ENCODE data around the gene RHOF. TPM values are rescaled to one million over a fixed set of nuclear protein-coding genes. Genes with fewer than 3 reads are reported as not detected.
"Not testable (repeated sequence)": the region's sequence is repeated elsewhere in the genome, so short reads cannot be mapped to it uniquely, and the experiment has no call there.

Gene RHOF
- total RNA-seq, 1 donor from 2014 or later = 41.0 TPM

DNA sequence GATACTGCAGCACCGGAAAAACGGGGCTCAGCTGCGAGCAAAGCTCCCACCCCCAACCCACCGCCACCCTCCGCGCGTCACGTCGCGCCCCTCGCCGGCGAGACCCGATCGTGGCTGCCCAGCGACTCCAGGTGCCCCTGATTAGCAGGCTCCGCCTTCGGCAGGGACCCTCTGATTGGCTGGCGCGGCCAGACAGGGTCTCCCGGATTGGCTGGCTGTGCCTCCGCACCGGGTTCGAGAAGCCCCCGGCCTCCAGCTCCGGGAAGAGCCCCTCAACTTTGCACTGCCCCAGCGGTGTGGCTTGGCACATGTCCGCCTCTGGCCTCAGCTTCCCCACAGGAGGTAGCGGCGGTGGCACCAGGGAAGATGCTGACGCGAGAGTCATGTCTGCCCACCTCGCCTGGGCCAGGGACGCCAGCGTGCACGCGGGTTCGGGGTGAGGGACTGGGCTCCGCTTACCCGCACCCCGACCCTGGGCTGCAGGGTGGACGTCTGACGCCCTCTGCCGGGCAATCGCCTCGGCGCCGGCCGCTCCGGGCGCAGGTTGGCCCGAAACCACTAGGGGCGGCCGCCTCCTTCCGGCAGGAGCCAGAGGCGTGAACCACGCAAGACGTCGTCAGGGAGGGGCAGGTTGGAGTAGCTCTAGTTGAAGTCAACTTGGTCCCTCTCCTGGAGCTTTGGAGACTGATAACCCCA, 498 bp upstream of the RHOF start:
- H3K4me3 ChIP-seq = peak overlapping the region; percentile 66
- peak overlapping the region; percentile 80 for H3K27ac ChIP-seq
- ATAC-seq = peak; percentile 85
- intact Hi-C loops (cut with DNase I) = no loop called here
- no peaks in the 10 kb centered on the region for H3K9me3 ChIP-seq
- DNase-seq = peak; percentile 97
- H3K36me3 ChIP-seq = peaks cover 17% of the 10 kb centered on the region
- H3K4me1 ChIP-seq = peaks cover 86% of the 10 kb centered on the region
- no peaks in the 10 kb centered on the region for H3K27me3 ChIP-seq
- TF ChIP-seq, protein P1, sequence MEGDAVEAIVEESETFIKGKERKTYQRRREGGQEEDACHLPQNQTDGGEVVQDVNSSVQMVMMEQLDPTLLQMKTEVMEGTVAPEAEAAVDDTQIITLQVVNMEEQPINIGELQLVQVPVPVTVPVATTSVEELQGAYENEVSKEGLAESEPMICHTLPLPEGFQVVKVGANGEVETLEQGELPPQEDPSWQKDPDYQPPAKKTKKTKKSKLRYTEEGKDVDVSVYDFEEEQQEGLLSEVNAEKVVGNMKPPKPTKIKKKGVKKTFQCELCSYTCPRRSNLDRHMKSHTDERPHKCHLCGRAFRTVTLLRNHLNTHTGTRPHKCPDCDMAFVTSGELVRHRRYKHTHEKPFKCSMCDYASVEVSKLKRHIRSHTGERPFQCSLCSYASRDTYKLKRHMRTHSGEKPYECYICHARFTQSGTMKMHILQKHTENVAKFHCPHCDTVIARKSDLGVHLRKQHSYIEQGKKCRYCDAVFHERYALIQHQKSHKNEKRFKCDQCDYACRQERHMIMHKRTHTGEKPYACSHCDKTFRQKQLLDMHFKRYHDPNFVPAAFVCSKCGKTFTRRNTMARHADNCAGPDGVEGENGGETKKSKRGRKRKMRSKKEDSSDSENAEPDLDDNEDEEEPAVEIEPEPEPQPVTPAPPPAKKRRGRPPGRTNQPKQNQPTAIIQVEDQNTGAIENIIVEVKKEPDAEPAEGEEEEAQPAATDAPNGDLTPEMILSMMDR (IDR thresholded peaks at IDR 0.05) = peak; percentile 99

DNA sequence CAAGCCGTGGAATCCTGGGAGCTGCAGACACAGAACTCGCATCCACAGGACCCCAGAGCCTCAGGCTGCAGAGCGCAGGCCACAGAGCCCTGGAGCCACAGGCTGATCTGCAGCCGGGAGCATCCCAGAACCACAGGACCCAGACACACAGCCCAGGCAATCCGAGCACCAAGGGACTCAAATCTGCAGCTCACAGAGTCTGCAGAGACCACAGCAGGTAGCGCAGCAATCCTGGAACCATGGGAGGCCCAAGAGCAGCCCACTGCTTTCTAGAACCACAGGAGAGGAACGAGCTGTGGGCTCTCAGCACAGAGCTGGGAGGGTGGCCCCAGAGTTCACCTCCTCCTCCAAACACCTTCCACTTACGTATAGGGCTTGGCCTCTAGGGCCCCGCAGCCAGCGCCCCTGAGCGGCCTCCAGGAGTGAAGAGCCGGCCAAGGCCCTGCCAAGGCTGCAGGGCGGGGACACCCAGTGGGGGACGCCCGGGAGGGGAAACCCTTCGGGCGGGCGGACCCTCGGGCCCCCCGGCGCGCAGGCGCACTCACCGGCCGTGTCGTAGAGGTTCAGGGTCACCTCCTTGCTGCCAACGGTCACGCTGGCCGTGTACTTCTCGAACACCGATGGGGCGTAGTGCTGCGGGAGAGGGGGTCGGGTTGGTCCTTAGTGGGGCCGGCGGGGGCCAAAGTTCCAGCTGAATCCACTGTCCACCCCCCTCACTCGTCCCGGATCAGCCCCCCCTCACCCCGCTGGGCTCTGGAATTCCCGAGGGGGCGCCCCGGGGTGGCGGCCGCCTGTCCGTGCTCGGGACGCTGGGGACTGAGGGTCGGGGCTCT, 665 bp downstream of the RHOF start:
- DNase-seq (peak; percentile 84), ATAC-seq (peak; percentile 15)
- Histone ChIP-seq H3K27me3 (no peaks in the 10 kb centered on the region), H3K9me3 (no peaks in the 10 kb centered on the region), H3K4me3 (peak overlapping the region; percentile 66), H3K4me1 (peaks cover 84% of the 10 kb centered on the region), H3K27ac (peak overlapping the region; percentile 80), H3K36me3 (peaks cover 17% of the 10 kb centered on the region)
- intact Hi-C loops (cut with DNase I) = no loop called here
- TF ChIP-seq, protein P1 (IDR thresholded peaks at IDR 0.05) = no peak

DNA sequence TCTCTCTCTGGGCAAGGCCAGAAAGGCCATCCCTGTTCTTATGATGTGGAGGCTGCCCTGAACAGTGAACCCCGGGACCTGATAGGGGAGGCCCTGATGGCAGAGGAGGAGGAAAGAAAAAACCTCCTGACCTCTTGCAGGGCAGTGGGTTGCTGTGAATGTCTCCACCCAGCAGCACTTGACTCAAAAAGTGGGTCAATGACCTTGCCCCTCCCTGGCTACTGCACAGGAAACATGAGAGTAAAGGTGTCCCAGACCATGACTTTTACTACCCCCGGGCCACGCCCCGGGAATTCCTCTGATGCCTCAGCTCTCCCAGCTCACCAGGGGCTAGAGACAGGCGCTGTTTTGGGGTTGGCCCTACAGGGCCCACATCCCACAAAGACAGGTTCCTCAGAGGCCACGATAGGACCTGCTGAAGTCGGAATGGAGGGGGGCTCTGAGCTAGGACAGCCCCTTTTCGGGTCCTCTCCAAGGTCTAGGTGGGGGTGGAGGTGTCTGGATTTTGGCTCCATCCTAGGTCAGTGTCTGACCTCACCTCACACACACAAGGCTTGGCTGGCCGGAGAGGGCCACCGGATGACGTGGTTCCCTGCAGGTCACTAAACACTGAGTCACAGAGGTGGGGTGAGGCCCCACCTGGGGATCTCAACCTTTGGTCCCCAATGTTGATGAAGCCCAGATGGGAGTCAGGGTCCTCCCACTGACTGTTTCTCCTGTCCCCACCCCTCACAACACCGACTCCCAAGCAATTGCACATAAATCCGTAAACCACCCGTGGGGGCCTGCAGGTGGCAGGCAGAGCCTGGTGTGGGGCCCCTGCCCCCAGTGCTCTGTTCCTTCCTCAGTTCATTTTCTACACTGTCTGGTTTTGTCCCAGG, 1.6 kb downstream of the RHOF start:
- peak overlapping the region; percentile 80 for H3K27ac ChIP-seq

DNA sequence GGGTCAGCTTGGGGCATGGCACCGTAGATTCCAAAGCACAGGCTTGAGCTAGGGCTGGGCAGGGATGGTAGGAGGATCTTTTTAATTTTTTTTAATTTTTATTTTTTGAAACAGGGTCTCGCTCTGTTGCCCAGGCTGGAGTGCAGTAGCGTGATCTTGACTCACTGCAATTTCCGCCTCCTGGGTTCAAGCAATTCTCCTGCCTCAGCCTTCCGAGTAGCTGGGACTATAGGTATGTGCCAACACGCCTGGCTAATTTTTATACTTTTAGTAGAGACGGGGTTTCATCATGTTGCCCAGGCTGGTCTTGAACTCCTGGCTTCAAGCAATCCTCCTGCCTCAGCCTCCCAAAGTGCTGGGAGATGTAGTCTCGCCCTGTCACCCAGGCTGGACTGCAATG, 2.7 kb downstream of the RHOF start:
- H3K4me3 ChIP-seq; H3K9me3 ChIP-seq; H3K36me3 ChIP-seq; DNase-seq; intact Hi-C loops (cut with DNase I); ATAC-seq; H3K27me3 ChIP-seq: not testable (repeated sequence)
- peak overlapping the region; percentile 85 for H3K27ac ChIP-seq
- H3K4me1 ChIP-seq = peaks cover 74% of the 10 kb centered on the region

More for the DNA sequence above, 1.6 kb downstream of the RHOF start:
- TF ChIP-seq, protein P1 (IDR thresholded peaks at IDR 0.05) = no peak
- Histone ChIP-seq H3K4me3 (peak overlapping the region; percentile 66), H3K9me3 (no peaks in the 10 kb centered on the region), H3K36me3 (peaks cover 17% of the 10 kb centered on the region), H3K27me3 (no peaks in the 10 kb centered on the region), H3K4me1 (peaks cover 78% of the 10 kb centered on the region)
- DNase-seq (peak; percentile 69), ATAC-seq (no peak)
- intact Hi-C loops (cut with DNase I) = no loop called here

DNA sequence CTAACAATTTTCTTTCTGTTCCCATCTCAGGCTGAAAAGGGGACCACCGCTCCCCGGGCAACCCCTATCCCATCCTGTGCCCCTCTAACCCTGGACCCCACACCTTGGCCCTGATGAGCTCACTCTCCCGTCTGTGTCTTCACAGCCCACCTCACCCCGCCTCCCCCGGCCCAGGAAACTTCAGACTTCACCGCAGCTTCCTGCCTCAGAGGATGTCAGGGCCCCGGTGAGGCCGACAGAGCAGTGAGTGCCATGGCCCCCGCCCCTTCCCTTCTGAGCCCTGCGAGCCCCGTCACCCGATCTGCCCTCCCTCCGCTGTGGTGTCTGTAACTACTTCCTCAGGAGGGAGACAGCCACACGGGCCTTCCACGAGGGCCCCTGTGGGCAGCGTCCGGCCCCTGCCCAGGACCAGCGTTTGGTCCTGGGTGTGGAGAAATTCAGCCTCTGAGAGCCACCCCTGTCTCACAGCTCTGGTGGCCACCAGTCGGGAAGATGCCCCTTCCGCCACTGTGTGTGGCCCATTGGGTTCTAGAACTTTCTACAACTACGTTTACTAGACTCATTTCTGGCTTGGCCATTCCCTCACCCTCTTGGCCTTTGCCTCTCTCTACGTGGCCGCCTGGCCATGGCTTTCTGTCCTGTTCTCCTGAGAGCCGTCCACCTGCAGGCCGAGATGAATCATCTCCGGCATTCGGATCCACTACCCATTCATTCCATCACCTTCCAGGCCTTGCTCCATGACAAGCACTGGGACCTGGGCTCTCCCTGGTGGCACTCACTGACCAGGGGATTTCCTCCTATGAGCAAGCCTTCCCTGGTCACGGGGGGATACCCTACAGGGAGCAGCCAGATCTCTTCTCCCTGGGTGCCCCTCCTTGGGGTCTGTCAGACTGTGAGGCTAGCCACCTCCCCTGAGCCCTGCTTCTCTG, 3.4 kb downstream of the RHOF start:
- peaks cover under 1% of the 10 kb centered on the region for H3K36me3 ChIP-seq
- TF ChIP-seq, protein P1 (IDR thresholded peaks at IDR 0.05) = no peak
- H3K27ac ChIP-seq = peak overlapping the region; percentile 85
- peak; percentile 49 for ATAC-seq
- peaks cover 68% of the 10 kb centered on the region for H3K4me1 ChIP-seq
- H3K9me3 ChIP-seq = no peaks in the 10 kb centered on the region
- intact Hi-C loops (cut with DNase I) = no loop called here
- H3K27me3 ChIP-seq = no peaks in the 10 kb centered on the region
- DNase-seq = peak; percentile 88
- H3K4me3 ChIP-seq = peak overlapping the region; percentile 32
